GM12875 (cell line): ENCODE data around the gene EXD2.
"Not testable (repeated sequence)": the region's sequence is repeated elsewhere in the genome, so short reads cannot be mapped to it uniquely, and the experiment has no call there.

Experiments
- H3K4me3 ChIP-seq: one replicate; pipeline ENCODE4 v1.5.1; 2011; ENCODE audit warnings: low read depth, low read length, control low read depth
- CTCF ChIP-seq: IDR thresholded peaks from 2 replicates; pipeline ENCODE4 v1.5.1; 2011; ENCODE audit warnings: low read depth, mild to moderate bottlenecking, control low read depth, inconsistent platforms, low read length, moderate library complexity, borderline replicate concordance; ENCODE audit not compliant: insufficient read depth

The EXD2 gene

DNA sequence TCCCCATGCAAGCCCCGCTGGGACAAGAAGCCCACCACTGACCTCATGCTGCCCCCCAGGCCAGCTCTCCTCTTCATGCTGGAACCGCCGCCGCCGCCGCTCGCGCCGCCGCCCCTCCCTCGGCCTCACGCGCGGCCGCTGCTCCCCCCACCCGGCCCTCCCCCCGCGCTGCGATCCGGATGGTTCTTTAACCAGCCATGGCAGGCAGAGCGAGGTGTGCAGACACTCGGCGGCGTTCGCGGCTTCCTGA lies 38.5 kb upstream of the EXD2 start, which contains the start of gene DCAF5:
TSS of gene DCAF5 (minus strand) at position 218 of the 250 bp plus-strand sequence. CDS start at position 77, 141 bp downstream.
- TF ChIP-seq CTCF: no peak
- peak within 1 kb of the TSS; percentile 79 for H3K4me3 ChIP-seq

GRCh38 chr14:69153152-69153872 lies 38.0 kb upstream of the EXD2 start:
- no peak for TF ChIP-seq CTCF

GRCh38 chr14:69153873-69154270 lies 37.4 kb upstream of the EXD2 start:
- H3K4me3 ChIP-seq: peak overlapping the region; percentile 79
- no peak for TF ChIP-seq CTCF

More at GRCh38 chr14:69153152-69153872, 38.0 kb upstream of the EXD2 start:
- H3K4me3 ChIP-seq: peak overlapping the region; percentile 79

DNA sequence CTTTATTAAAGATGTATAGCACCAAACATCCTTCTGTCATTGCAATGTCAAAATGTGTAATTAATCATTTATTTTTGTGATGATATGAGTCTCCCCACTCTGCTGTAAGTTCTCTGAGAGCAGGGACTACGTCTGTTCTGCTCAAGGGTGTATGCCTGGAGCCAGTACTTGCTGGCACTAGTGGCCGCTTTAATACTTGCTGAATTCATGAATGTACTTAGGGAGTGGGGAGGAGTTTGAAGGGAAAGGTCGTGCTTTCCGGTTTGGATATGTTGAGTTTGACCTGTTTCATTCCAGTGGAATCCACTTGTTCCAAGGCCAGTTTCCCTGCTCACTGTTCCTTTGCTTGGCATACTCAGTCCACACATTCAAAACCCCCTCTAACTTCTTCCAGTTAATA lies 36.5 kb upstream of the EXD2 start:
- no peak for TF ChIP-seq CTCF
- H3K4me3 ChIP-seq: no peak overlapping the region

DNA sequence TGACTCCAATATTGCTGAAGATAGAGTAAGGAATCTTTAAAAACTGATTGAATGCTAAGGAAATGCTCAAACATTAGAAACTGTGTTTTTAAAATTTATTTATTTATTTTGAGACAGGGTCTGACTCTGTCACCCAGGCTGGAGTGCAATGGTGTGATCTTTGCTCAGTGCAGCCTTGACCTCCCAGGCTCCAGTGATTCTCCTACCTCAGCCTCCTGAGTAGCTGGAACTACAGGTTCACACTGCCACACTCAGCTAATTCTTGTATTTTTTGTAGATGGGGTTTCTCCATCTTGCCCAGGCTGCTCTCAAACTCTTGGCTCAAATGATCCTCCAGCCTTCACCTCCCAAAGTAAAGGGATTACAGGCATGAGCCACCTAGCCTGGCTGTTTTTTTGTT lies 35.1 kb upstream of the EXD2 start:
- no peak overlapping the region for H3K4me3 ChIP-seq
- TF ChIP-seq CTCF: no peak

DNA sequence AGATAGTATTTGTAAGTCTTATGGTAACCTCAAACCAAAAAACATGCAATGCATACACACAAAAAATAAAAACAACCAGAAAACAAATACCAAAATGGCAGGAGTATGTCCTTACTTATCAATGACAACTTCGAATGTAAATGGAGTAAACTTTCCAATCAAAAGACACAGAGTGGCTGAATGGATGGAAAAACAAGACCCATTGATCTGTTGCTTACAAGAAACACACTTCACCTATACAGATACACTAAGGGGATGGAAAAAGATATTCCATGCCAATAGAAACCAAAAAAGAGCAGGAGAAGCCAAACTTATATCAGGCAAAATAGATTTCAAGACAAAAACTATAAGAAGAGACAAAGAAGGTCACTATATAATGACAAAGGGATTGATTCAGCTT lies 29.7 kb upstream of the EXD2 start:
- no peak for TF ChIP-seq CTCF
- no peak overlapping the region for H3K4me3 ChIP-seq

DNA sequence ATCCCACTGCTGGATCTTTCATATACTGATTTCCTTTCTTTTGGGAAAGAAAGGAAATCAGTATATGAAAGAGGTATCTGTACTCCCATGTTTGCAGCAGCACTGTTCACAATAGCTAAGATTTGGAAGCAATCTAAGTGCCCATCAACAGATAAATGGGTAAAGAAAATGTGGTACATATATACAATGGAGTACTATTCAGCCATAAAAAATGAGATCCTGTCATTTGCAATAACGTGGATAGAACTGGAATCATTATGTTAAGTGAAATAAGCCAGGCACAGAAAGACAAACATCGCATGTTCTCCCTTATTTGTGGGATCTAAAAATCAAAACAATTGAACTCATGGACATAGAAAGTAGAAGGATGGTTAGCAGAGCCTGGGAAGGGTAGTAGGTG lies 25.5 kb upstream of the EXD2 start:
- not testable (repeated sequence) for H3K4me3 ChIP-seq

- TF ChIP-seq CTCF: no peak
- H3K4me3 ChIP-seq: no peak overlapping the region
Observed at GRCh38 chr14:69170839-69171238, 20.5 kb upstream of the EXD2 start.
